SK-N-SH (cell line): ENCODE measurements around the gene ANKS1B. TPM values are rescaled to one million over a fixed set of nuclear protein-coding genes. Genes with fewer than 3 reads are reported as not detected.

Experiments
- CTCF ChIA-PET: fragments of 300-600, 350-600 bp; formaldehyde crosslinking; extraction: SDS; loops from one replicate; lab custom pipeline; 2021; lab: Yijun Ruan, JAX
- POLR2A ChIA-PET: fragments of 350-600 bp; sonication (Branson Sonifier 250); formaldehyde crosslinking; extraction: SDS; loops from one replicate; lab custom pipeline; 2020; ENCODE audit warnings: antibody characterized with exemption, inconsistent platforms; lab: Yijun Ruan, JAX
- DNase-seq: peaks from one replicate; pipeline ENCODE4 v3.0.0; 2012
- H2AFZ ChIP-seq: fragments of 200-600 bp; sonication (generic); 2 replicates; pipeline ENCODE4 v1.8.1; 2016; ENCODE audit warnings: antibody characterized with exemption, mild to moderate bottlenecking, low read depth
- H3F3A ChIP-seq: fragments of 200-600 bp; sonication (generic); replicated peaks from 2 replicates; pipeline ENCODE3; 2016; ENCODE audit warnings: antibody characterized with exemption, mild to moderate bottlenecking; ENCODE audit not compliant: insufficient read depth
- H3K27ac ChIP-seq, 2 experiments: fragments of 200-500 bp in 1 of 2; fragments of 200-600 bp in 1 of 2; sonication (Bioruptor generic) in 1 of 2; sonication (generic), shearing (Covaris generic) in 1 of 2; 2 replicates each; pipeline versions ENCODE4 v1.5.1 to v1.6.1; 2014 to 2016; ENCODE audit warnings: low read depth in 2 of 2, inconsistent platforms in 1 of 2, low read length in 1 of 2, mild to moderate bottlenecking in 1 of 2, mixed read lengths in 1 of 2
- H3K27me3 ChIP-seq: fragments of 200-600 bp; sonication (generic), shearing (Covaris generic); 2 replicates; pipeline ENCODE4 v1.6.1; 2016; ENCODE audit warnings: mixed run types; ENCODE audit not compliant: insufficient read depth
- H3K36me3 ChIP-seq, 2 experiments: fragments of 200-500 bp in 1 of 2; fragments of 200-600 bp in 1 of 2; sonication (Bioruptor generic) in 1 of 2; sonication (generic) in 1 of 2; replicated peaks in 1 of 2; 2 replicates each; pipeline versions ENCODE3 to v1.5.1; 2014 to 2016; ENCODE audit warnings: low read length in 1 of 2, mild to moderate bottlenecking in 1 of 2; ENCODE audit not compliant: insufficient read depth in 2 of 2, control insufficient read depth in 1 of 2
- H3K4me1 ChIP-seq, 2 experiments: fragments of 200-500 bp in 1 of 2; fragments of 200-600 bp in 1 of 2; sonication (Bioruptor generic) in 1 of 2; sonication (generic), shearing (Covaris generic) in 1 of 2; 2 replicates each; pipeline versions ENCODE4 v1.5.1 to v1.6.1; 2014 to 2016; ENCODE audit warnings: low read depth in 1 of 2, low read length in 1 of 2, mixed run types in 1 of 2; ENCODE audit not compliant: insufficient read depth in 2 of 2, control insufficient read depth in 1 of 2
- H3K4me2 ChIP-seq: fragments of 200-600 bp; sonication (generic), shearing (Covaris generic); 2 replicates; pipeline ENCODE4 v1.6.1; 2017; ENCODE audit warnings: mixed run types
- H3K4me3 ChIP-seq, 2 experiments: fragments of 200-500 bp in 1 of 2; fragments of 200-600 bp in 1 of 2; sonication (Bioruptor generic) in 1 of 2; sonication (generic), shearing (Covaris generic) in 1 of 2; 2 replicates each; pipeline versions ENCODE4 v1.5.1 to v1.8.1; 2014 to 2016; ENCODE audit warnings: low read depth in 2 of 2, inconsistent platforms in 1 of 2, low read length in 1 of 2, mild to moderate bottlenecking in 1 of 2, mixed read lengths in 1 of 2, moderate library complexity in 1 of 2
- H3K79me2 ChIP-seq: fragments of 200-600 bp; sonication (generic); 2 replicates; pipeline ENCODE4 v1.8.1; 2017; ENCODE audit warnings: mild to moderate bottlenecking; ENCODE audit not compliant: insufficient read depth
- H3K9ac ChIP-seq: fragments of 200-600 bp; sonication (generic); 2 replicates; pipeline ENCODE4 v1.6.1; 2017; ENCODE audit warnings: mixed run types
- H3K9me2 ChIP-seq: fragments of 200-600 bp; sonication (generic); 2 replicates; pipeline ENCODE4 v1.6.1; 2017; ENCODE audit warnings: mixed run types
- H3K9me3 ChIP-seq: fragments of 200-600 bp; sonication (generic); 2 replicates; pipeline ENCODE4 v1.6.1; 2017; ENCODE audit warnings: mixed run types, mild to moderate bottlenecking, moderate library complexity
- H4K20me1 ChIP-seq: fragments of 200-600 bp; sonication (generic); 2 replicates; pipeline ENCODE4 v1.6.1; 2017; ENCODE audit warnings: mild to moderate bottlenecking, mixed run types; ENCODE audit not compliant: insufficient read depth
- CHD2 ChIP-seq: fragments of 150-350 bp; IDR thresholded peaks from 2 replicates; pipeline ENCODE4 v1.6.1; 2018; ENCODE audit warnings: low read length; ENCODE audit not compliant: partially characterized antibody
- ELF1 ChIP-seq: IDR thresholded peaks from 2 replicates; pipeline ENCODE4 v1.4.0; 2012
- EZH2phosphoT487 ChIP-seq: fragments of 200-600 bp; sonication (generic); IDR thresholded peaks from 2 replicates; pipeline ENCODE4 v1.6.1; 2017; ENCODE audit warnings: low read depth, mixed run types, mild to moderate bottlenecking, antibody characterized with exemption, moderate library complexity, borderline replicate concordance
- FOSL2 ChIP-seq: IDR thresholded peaks from 2 replicates; pipeline ENCODE4 v1.4.0; 2012; ENCODE audit warnings: low read depth, mild to moderate bottlenecking, moderate library complexity, borderline replicate concordance
- FOXJ3 ChIP-seq: sonication (generic); formaldehyde crosslinking; IDR thresholded peaks from 2 replicates; pipeline ENCODE4 v1.5.1; 2020; ENCODE audit warnings: mild to moderate bottlenecking, missing genetic modification reagents
- GABPA ChIP-seq: IDR thresholded peaks from 2 replicates; pipeline ENCODE4 v1.4.0; 2012; ENCODE audit warnings: low read depth, mild to moderate bottlenecking
- JUND ChIP-seq: IDR thresholded peaks from 2 replicates; pipeline ENCODE4 v1.4.0; 2012
- MXI1 ChIP-seq: IDR thresholded peaks from 2 replicates; pipeline ENCODE4 v1.6.1; 2012; ENCODE audit warnings: mild to moderate bottlenecking, low read depth, low read length, improper control_type of control experiment
- NFIC ChIP-seq: IDR thresholded peaks from 2 replicates; pipeline ENCODE4 v1.4.0; 2012; ENCODE audit warnings: borderline replicate concordance
- POLR2AphosphoS5 ChIP-seq: IDR thresholded peaks from 2 replicates; pipeline ENCODE4 v1.6.1; 2012; ENCODE audit warnings: low read depth, low read length
- RAD21 ChIP-seq: IDR thresholded peaks from 2 replicates; pipeline ENCODE4 v1.6.1; 2012; ENCODE audit warnings: mild to moderate bottlenecking, low read length
- RCOR1 ChIP-seq: fragments of 150-350 bp; IDR thresholded peaks from 2 replicates; pipeline ENCODE4 v1.6.1; 2017; ENCODE audit warnings: antibody characterized with exemption, low read length
- RFX5 ChIP-seq: IDR thresholded peaks from 2 replicates; pipeline ENCODE4 v1.6.1; 2012; ENCODE audit warnings: mild to moderate bottlenecking, improper control_type of control experiment, low read length
- SMC3 ChIP-seq: IDR thresholded peaks from 2 replicates; pipeline ENCODE4 v1.6.1; 2012; ENCODE audit warnings: low read depth, low read length, improper control_type of control experiment
- TCF12 ChIP-seq: IDR thresholded peaks from 2 replicates; pipeline ENCODE4 v1.4.0; 2012
- TEAD4 ChIP-seq: IDR thresholded peaks from 2 replicates; pipeline ENCODE4 v1.4.0; 2012; ENCODE audit warnings: mild to moderate bottlenecking, borderline replicate concordance; ENCODE audit not compliant: insufficient read depth
- YY1 ChIP-seq: IDR thresholded peaks from 2 replicates; pipeline ENCODE4 v1.4.0; 2012; ENCODE audit warnings: low read depth, mild to moderate bottlenecking
- WGBS: methylation state at CpG from one replicate; pipeline ENCODE4 v1.1.6; 2017; ENCODE audit warnings: low lambda C conversion rate; 5-methylcytosine and 5-hydroxymethylcytosine counted together
- polyA plus RNA-seq, 3 experiments: library from polyadenylated mRNA; depleted of rRNA; stranded (reverse); fragments of >200 nt; gene quantifications; 2 replicates each; pipeline ENCODE4 v1.2.3, GENCODE V29; 2012
- TF ChIP-seq, protein P1 (sequence below): IDR thresholded peaks from 2 replicates; pipeline ENCODE4 v1.6.1; 2012; ENCODE audit warnings: mild to moderate bottlenecking, low read depth, low read length, moderate library complexity
- TF ChIP-seq, protein P2 (sequence below): IDR thresholded peaks from 2 replicates; pipeline ENCODE4 v1.4.0; 2012; ENCODE audit warnings: low read depth, borderline replicate concordance
- TF ChIP-seq, protein P3 (sequence below): fragments of 150-350 bp; IDR thresholded peaks from 2 replicates; pipeline ENCODE4 v1.6.1; 2016; ENCODE audit warnings: mild to moderate bottlenecking, low read depth, low read length
- TF ChIP-seq, protein P4 (sequence below): IDR thresholded peaks from 2 replicates; pipeline ENCODE4 v1.4.0; 2012; ENCODE audit warnings: low read depth
- TF ChIP-seq, protein P5 (sequence below): fragments of 150-350 bp; IDR thresholded peaks from 2 replicates; pipeline ENCODE4 v1.6.1; 2017; ENCODE audit warnings: antibody characterized with exemption, low read length, low read depth, borderline replicate concordance

Gene ANKS1B
- polyA plus RNA-seq, 1 of the 3 experiments (the other 2 are of a cell fraction): 1.8 TPM

DNA sequence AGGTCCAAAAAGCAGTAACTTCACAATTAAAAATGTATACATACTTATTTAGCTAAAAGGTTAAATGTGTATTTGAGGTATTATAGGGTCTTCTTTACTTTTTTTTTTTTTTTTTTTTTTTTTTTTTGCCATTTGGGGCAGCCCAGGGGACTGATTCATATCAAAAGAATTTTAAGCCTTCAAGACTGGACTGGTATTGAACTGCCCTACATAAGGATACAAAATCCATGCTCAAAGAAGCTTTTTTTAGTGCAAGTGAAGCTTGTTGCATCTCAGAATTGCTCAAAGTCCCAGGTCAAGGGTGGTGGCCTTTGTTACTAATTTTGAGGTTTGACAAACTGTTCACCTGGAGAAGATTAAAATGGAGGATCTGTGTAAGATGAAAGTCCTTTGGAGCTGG, 1215.7 kb downstream of the ANKS1B start:
- Histone ChIP-seq H2AFZ (0 out of 2 replicates have a peak overlapping the region, but pooled peaks have one; percentile 11), H4K20me1 (no peaks in the 10 kb centered on the region), H3K4me3 (no peak overlapping the region), H3K9ac (no peak overlapping the region), H3F3A (no peaks in the 10 kb centered on the region), H3K9me3 (no peaks in the 10 kb centered on the region), H3K4me1 (no peaks in the 10 kb centered on the region), H3K36me3 (no peaks in the 10 kb centered on the region), H3K79me2 (no peaks in the 10 kb centered on the region), H3K27ac (no peak overlapping the region), H3K9me2 (no peaks in the 10 kb centered on the region), H3K27me3 (no peaks in the 10 kb centered on the region), H3K4me2 (no peak overlapping the region)
- ChIA-PET POLR2A (interaction anchor here (0.6 kb wide), 1 partner anchor 18 kb away, joined by 3 read pairs; no protein-coding TSS in a partner anchor), CTCF (interaction anchor here (1.2 to 1.7 kb wide), 2 partner anchors 34 to 229 kb away, joined by 3 to 6 read pairs; no protein-coding TSS in a partner anchor)
- TF ChIP-seq, protein P1, sequence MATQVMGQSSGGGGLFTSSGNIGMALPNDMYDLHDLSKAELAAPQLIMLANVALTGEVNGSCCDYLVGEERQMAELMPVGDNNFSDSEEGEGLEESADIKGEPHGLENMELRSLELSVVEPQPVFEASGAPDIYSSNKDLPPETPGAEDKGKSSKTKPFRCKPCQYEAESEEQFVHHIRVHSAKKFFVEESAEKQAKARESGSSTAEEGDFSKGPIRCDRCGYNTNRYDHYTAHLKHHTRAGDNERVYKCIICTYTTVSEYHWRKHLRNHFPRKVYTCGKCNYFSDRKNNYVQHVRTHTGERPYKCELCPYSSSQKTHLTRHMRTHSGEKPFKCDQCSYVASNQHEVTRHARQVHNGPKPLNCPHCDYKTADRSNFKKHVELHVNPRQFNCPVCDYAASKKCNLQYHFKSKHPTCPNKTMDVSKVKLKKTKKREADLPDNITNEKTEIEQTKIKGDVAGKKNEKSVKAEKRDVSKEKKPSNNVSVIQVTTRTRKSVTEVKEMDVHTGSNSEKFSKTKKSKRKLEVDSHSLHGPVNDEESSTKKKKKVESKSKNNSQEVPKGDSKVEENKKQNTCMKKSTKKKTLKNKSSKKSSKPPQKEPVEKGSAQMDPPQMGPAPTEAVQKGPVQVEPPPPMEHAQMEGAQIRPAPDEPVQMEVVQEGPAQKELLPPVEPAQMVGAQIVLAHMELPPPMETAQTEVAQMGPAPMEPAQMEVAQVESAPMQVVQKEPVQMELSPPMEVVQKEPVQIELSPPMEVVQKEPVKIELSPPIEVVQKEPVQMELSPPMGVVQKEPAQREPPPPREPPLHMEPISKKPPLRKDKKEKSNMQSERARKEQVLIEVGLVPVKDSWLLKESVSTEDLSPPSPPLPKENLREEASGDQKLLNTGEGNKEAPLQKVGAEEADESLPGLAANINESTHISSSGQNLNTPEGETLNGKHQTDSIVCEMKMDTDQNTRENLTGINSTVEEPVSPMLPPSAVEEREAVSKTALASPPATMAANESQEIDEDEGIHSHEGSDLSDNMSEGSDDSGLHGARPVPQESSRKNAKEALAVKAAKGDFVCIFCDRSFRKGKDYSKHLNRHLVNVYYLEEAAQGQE: no peak
- TF ChIP-seq, protein P2, sequence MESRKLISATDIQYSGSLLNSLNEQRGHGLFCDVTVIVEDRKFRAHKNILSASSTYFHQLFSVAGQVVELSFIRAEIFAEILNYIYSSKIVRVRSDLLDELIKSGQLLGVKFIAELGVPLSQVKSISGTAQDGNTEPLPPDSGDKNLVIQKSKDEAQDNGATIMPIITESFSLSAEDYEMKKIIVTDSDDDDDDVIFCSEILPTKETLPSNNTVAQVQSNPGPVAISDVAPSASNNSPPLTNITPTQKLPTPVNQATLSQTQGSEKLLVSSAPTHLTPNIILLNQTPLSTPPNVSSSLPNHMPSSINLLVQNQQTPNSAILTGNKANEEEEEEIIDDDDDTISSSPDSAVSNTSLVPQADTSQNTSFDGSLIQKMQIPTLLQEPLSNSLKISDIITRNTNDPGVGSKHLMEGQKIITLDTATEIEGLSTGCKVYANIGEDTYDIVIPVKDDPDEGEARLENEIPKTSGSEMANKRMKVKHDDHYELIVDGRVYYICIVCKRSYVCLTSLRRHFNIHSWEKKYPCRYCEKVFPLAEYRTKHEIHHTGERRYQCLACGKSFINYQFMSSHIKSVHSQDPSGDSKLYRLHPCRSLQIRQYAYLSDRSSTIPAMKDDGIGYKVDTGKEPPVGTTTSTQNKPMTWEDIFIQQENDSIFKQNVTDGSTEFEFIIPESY: no peak
- TF ChIP-seq RFX5: no peak
- DNase-seq: no peak

DNA sequence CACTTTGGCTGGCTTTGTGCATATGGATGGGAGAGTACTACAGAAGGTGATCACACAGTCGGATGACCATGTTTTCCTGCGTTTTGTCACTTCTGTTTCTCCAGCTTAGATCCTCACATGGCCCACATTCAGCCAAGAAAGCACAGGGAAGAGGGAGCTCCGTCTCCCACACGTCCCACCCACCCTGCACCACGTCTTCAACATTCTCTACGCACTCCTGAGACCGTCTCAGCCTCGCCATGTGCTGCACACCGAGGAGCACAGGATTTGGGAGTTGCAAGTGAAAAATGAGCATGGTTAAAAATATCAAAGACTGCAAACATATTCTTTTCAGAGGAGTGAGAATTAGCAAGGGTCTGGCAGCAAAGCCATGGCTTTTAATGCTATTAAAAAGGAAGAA, 1217.5 kb downstream of the ANKS1B start:
- H3K79me2 ChIP-seq: no peaks in the 10 kb centered on the region
- H3K27me3 ChIP-seq: no peaks in the 10 kb centered on the region
- ChIA-PET POLR2A (no interaction called here), CTCF (interaction anchor here (0.7 kb wide), 1 partner anchor 14 kb away, joined by 3 read pairs; no protein-coding TSS in a partner anchor)
- H2AFZ ChIP-seq: no peak overlapping the region
- no peaks in the 10 kb centered on the region for H3K36me3 ChIP-seq
- H3F3A ChIP-seq: no peaks in the 10 kb centered on the region
- TF ChIP-seq MXI1 (no peak), ELF1 (no peak), TCF12 (no peak), POLR2AphosphoS5 (no peak), RFX5 (no peak), CHD2 (no peak), FOSL2 (no peak), FOXJ3 (CRISPR knock-in tag) (no peak), JUND (no peak), YY1 (no peak), EZH2phosphoT487 (no peak), TEAD4 (no peak), RCOR1 (no peak), SMC3 (no peak), RAD21 (no peak), NFIC (no peak), GABPA (no peak)
- TF ChIP-seq, protein P3, sequence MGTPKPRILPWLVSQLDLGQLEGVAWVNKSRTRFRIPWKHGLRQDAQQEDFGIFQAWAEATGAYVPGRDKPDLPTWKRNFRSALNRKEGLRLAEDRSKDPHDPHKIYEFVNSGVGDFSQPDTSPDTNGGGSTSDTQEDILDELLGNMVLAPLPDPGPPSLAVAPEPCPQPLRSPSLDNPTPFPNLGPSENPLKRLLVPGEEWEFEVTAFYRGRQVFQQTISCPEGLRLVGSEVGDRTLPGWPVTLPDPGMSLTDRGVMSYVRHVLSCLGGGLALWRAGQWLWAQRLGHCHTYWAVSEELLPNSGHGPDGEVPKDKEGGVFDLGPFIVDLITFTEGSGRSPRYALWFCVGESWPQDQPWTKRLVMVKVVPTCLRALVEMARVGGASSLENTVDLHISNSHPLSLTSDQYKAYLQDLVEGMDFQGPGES: no peak
- TF ChIP-seq, protein P4, sequence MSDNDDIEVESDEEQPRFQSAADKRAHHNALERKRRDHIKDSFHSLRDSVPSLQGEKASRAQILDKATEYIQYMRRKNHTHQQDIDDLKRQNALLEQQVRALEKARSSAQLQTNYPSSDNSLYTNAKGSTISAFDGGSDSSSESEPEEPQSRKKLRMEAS: no peak
- TF ChIP-seq, protein P5, sequence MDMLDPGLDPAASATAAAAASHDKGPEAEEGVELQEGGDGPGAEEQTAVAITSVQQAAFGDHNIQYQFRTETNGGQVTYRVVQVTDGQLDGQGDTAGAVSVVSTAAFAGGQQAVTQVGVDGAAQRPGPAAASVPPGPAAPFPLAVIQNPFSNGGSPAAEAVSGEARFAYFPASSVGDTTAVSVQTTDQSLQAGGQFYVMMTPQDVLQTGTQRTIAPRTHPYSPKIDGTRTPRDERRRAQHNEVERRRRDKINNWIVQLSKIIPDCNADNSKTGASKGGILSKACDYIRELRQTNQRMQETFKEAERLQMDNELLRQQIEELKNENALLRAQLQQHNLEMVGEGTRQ: no peak
- no peak overlapping the region for H3K4me3 ChIP-seq
- no peaks in the 10 kb centered on the region for H3K4me1 ChIP-seq
- 63% methylated on average over 9 of the region's 9 CpGs for WGBS
- no peak overlapping the region for H3K27ac ChIP-seq
- H3K9me3 ChIP-seq: no peaks in the 10 kb centered on the region
- no peaks in the 10 kb centered on the region for H4K20me1 ChIP-seq
- H3K4me2 ChIP-seq: no peak overlapping the region
- H3K9ac ChIP-seq: no peak overlapping the region
- no peaks in the 10 kb centered on the region for H3K9me2 ChIP-seq
- no peak for DNase-seq
